ENCODE data around the gene KDM3A. TPM values are rescaled to one million over a fixed set of nuclear protein-coding genes. Genes with fewer than 3 reads are reported as not detected.

Gene KDM3A
- polyA plus RNA-seq, 1 donor from 2014 or later = 51.2 TPM

GRCh38 chr2:86393521-86394491 is 47.4 kb upstream of the KDM3A start:
- no peaks in the 10 kb centered on the region for H4K20me1 ChIP-seq (ENCODE audit: insufficient read depth)
- no peak overlapping the region for H3K4me3 ChIP-seq (ENCODE audit: low read length)
- no peak overlapping the region for H3K27ac ChIP-seq (ENCODE audit: low read length)
- H3K9me2 ChIP-seq (ENCODE audit: insufficient read depth, low read length) = no peaks in the 10 kb centered on the region
- no peak overlapping the region for H2AFZ ChIP-seq (ENCODE audit: low read depth, low read length)
- H3K9me3 ChIP-seq (ENCODE audit: low read length) = no peaks in the 10 kb centered on the region
- H3F3A ChIP-seq (ENCODE audit: insufficient read depth, low read length, poor library complexity, severe bottlenecking) = no peaks in the 10 kb centered on the region
- H3K36me3 ChIP-seq (ENCODE audit: insufficient read depth, low read length) = no peaks in the 10 kb centered on the region
- H3K9ac ChIP-seq (ENCODE audit: low read length) = no peak overlapping the region
- H3K4me2 ChIP-seq (ENCODE audit: low read length) = no peak overlapping the region
- H3K27me3 ChIP-seq (ENCODE audit: insufficient read depth, low read depth, low read length) = no peaks in the 10 kb centered on the region
- no peaks in the 10 kb centered on the region for H3K79me2 ChIP-seq (replicated peaks; ENCODE audit: insufficient read depth, low read length)
- TF ChIP-seq EZH2 (IDR thresholded peaks at IDR 0.05; ENCODE audit: borderline replicate concordance, insufficient read depth, low read length, poor library complexity, severe bottlenecking) (no peak), EP300 (conservative IDR thresholded peaks at IDR 0.05; ENCODE audit: poor library complexity, severe bottlenecking) (no peak), RAD21 (conservative IDR thresholded peaks at IDR 0.05) (no peak), REST (IDR thresholded peaks at IDR 0.05; ENCODE audit: borderline replicate concordance) (no peak), MXI1 (conservative IDR thresholded peaks at IDR 0.05; ENCODE audit: poor library complexity, severe bottlenecking) (no peak), SMC3 (conservative IDR thresholded peaks at IDR 0.05; ENCODE audit: poor library complexity) (no peak), TAF1 (IDR thresholded peaks at IDR 0.05; ENCODE audit: low read depth) (no peak), POLR2AphosphoS5 (IDR thresholded peaks at IDR 0.05) (no peak), CTCF (IDR thresholded peaks at IDR 0.05; ENCODE audit: poor library complexity, severe bottlenecking) (no peak)

DNA sequence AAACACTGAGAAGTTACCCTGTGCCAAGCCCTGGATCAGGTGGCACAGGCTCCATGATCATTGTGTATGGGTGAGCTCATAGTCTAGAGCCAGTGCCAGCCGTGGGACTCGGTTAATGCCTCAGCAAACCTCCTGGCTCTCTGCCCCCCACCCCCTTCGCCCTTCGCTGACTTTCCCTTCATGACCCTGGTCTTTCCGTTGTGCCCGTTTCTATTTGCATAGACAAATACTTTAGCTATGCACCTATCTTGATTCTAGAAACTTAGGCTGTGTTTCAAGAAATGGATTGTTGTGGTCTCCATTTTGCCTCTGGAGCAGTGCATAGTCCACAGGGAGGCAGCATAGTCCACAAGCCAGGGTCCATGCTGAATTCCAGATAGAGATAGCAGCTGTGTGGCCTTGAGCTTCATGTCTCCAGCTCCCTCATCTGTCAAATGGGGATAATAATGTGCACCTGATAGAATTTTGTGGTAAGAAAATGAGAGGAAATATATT is 44.8 kb upstream of the KDM3A start:
- no peak overlapping the region for H3K4me2 ChIP-seq (ENCODE audit: low read length)
- no peaks in the 10 kb centered on the region for H3F3A ChIP-seq (ENCODE audit: insufficient read depth, low read length, poor library complexity, severe bottlenecking)
- no peaks in the 10 kb centered on the region for H3K9me3 ChIP-seq (ENCODE audit: low read length)
- no peaks in the 10 kb centered on the region for H3K36me3 ChIP-seq (ENCODE audit: insufficient read depth, low read length)
- H2AFZ ChIP-seq (ENCODE audit: low read depth, low read length) = no peak overlapping the region
- no peak overlapping the region for H3K9ac ChIP-seq (ENCODE audit: low read length)
- H4K20me1 ChIP-seq (ENCODE audit: insufficient read depth) = no peaks in the 10 kb centered on the region
- H3K79me2 ChIP-seq (replicated peaks; ENCODE audit: insufficient read depth, low read length) = no peaks in the 10 kb centered on the region
- H3K4me3 ChIP-seq (ENCODE audit: low read length) = no peak overlapping the region
- H3K27me3 ChIP-seq (ENCODE audit: insufficient read depth, low read depth, low read length) = no peaks in the 10 kb centered on the region
- TF ChIP-seq RAD21 (conservative IDR thresholded peaks at IDR 0.05) (no peak), EP300 (conservative IDR thresholded peaks at IDR 0.05; ENCODE audit: poor library complexity, severe bottlenecking) (no peak), EZH2 (IDR thresholded peaks at IDR 0.05; ENCODE audit: borderline replicate concordance, insufficient read depth, low read length, poor library complexity, severe bottlenecking) (no peak), TAF1 (IDR thresholded peaks at IDR 0.05; ENCODE audit: low read depth) (no peak), CTCF (IDR thresholded peaks at IDR 0.05; ENCODE audit: poor library complexity, severe bottlenecking) (no peak), REST (IDR thresholded peaks at IDR 0.05; ENCODE audit: borderline replicate concordance) (no peak), SMC3 (conservative IDR thresholded peaks at IDR 0.05; ENCODE audit: poor library complexity) (no peak), MXI1 (conservative IDR thresholded peaks at IDR 0.05; ENCODE audit: poor library complexity, severe bottlenecking) (no peak), POLR2AphosphoS5 (IDR thresholded peaks at IDR 0.05) (no peak)
- H3K9me2 ChIP-seq (ENCODE audit: insufficient read depth, low read length) = no peaks in the 10 kb centered on the region
- no peak overlapping the region for H3K27ac ChIP-seq (ENCODE audit: low read length)
